NCI-H146 treated with DMSO at 0.1 percent for 48 hours (cell line): Measurements from ENCODE around the gene CR2.
"Not testable (repeated sequence)": the region's sequence is repeated elsewhere in the genome, so short reads cannot be mapped to it uniquely, and the experiment has no call there.

Source experiments
- DNase-seq: peaks from one replicate; lab custom pipeline; 2025; ENCODE audit not compliant: unreplicated experiment; lab: John Stamatoyannopoulos, UW

Gene CR2

GRCh38 chr1:207503950-207504349 is 49.8 kb downstream of the CR2 start:
- no peak for DNase-seq

- DNase-seq: no peak
Measured at GRCh38 chr1:207504438-207504837, 50.3 kb downstream of the CR2 start.

DNA sequence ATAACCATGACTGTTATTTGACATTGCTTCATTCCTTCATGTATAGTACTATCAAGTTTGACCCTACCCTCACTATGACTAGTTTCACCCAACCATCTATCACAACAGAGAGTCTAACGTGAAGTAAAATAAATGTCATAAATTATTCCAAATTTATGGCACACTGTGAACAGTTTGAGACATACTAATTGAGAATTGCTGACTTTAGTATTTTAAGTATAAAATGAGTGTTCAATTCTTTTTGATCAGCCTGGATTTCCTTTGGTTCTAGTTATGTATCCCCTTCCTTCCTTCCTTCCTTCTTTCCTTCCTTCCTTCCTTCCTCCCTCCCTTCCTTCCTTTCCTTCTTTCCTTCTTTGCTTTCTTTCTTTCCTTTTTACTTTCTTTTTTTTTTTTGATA is 56.3 kb downstream of the CR2 start:
- no peak for DNase-seq

- no peak for DNase-seq
Measured at GRCh38 chr1:207514890-207515289, 60.8 kb downstream of the CR2 start.

- no peak for DNase-seq
Measured at GRCh38 chr1:207516729-207517128, 62.6 kb downstream of the CR2 start.

GRCh38 chr1:207518608-207519236 is 64.6 kb downstream of the CR2 start:
- no peak for DNase-seq

DNA sequence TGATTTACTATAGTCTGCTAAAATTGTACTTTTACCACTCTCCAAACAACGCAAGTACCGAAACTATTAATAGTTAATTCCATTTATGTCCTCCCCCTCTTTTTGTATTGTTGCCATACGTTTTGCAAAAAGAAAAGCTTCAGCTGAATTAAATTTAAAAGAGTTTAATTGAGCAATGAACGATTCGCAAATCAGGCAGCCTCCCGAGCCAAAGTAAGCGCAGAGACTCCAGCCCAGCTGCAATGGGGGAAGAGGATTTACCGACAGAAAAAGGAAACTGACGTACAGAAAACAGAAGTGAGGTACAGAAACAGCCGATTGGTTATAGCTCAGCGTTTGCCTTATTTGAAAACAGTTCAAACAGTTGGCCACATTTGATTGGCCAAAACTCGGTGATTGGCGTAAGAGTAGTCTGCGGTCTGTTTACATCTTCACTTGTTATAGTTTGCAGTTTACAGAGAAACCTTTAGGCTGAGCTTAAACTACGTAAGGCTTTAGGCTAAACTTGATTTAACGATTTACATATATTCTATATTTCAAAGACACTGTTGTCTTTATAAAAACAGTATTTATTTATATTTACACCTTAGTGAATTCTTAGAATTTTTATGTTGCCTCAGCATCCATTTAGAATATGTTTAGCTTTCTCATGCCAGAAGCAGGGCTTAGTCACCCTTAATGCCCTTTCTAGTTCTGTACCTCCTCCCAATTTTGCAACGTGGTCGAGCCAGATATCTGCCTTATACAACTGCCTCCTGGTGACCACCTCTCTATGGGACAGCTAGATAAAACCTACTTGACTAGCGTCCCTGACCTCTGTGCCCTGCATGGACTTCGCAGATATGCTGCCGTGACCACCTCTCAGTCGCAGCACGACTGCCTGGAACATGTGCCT is 65.6 kb downstream of the CR2 start:
- no peak for DNase-seq

DNA sequence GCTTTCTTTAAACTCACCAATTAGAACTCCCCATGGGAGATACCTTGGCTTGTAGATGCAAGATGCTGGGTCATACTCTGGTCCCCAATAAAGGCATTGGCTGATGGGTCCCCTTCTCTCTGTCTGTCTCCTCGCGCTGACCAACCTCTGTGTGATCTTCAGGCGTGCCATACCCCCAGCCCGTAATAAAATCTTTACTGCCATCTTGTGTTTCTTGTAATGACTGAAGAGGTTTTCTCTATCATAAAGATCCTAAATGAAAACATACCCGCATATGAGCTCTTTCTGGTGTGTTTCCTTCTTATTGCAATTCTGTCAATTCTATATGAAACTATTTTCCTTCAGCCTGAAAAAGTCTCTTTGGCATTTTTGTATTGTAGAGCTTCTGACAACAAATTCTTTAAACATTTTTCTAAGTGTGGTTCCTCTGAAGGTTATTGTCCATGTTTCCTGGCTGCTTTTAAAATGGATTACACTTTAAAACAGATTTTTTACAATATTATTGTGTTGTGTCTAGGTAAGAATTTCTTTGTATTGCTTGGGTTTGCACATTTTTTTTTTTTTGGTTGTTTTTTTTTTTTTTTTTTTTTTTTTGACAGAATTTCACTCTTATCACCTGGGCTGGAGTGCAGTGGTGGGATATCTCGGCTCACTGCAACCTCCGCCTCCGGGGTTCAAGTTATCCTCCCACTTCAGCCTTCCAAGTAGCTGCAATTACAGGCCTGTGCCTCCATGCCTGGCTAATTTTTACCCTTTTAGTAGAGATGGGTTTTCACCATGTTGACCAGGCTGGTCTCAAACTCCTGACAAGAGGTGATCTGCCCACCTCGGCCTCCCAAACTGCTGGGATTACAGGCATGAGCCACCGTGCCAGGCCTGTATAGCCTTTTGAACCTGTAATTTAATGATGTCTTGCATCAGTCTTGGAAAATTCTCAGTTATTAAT is 66.5 kb downstream of the CR2 start:
- DNase-seq: not testable (repeated sequence)

- not testable (repeated sequence) for DNase-seq
Measured at GRCh38 chr1:207525239-207525638, 71.1 kb downstream of the CR2 start.

DNA sequence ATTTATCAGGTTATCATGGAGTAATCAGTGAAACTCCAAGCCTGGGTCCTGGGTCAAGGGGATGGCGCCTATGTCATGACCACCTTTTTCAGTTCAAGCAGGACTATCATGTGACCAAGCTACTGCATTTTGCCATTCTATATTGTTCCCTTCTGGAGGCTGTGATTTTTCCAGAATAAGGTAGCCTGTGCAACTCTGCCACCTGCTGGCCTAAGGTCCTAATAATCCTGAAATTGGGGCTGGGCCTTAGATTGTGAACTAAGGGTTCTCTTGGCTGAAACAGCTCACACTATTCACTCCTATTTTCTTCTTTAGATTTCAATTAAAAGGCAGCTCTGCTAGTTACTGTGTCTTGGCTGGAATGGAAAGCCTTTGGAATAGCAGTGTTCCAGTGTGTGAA is 74.3 kb downstream of the CR2 start:
- not testable (repeated sequence) for DNase-seq

- DNase-seq: not testable (repeated sequence)
Measured at GRCh38 chr1:207536263-207536662, 82.1 kb downstream of the CR2 start.
